MM.1S (cell line): ENCODE results near the gene SLFN12L.
"Not testable (repeated sequence)": the region's sequence is repeated elsewhere in the genome, so short reads cannot be mapped to it uniquely, and the experiment has no call there.

Experiments used
- DNase-seq: peaks from one replicate; pipeline ENCODE4 v3.0.0-alpha.2; 2015
- H2AFZ ChIP-seq: fragments of 300-600 bp; sonication (generic); 2 replicates; pipeline ENCODE4 v1.6.0; 2016; ENCODE audit warnings: antibody characterized with exemption, low read length
- H3F3A ChIP-seq: fragments of 300-600 bp; sonication (generic); 2 replicates; pipeline ENCODE4 v1.6.1; 2016; ENCODE audit warnings: mild to moderate bottlenecking, antibody characterized with exemption, low read length, moderate library complexity, mixed read lengths; ENCODE audit not compliant: insufficient read depth
- H3K27ac ChIP-seq: fragments of 300-600 bp; sonication (generic); 2 replicates; pipeline ENCODE4 v1.5.1; 2016; ENCODE audit warnings: mild to moderate bottlenecking, low read length
- H3K27me3 ChIP-seq: fragments of 300-600 bp; sonication (generic); replicated peaks from 2 replicates; pipeline ENCODE4 v1.6.0; 2016; ENCODE audit warnings: low read length; ENCODE audit not compliant: insufficient read depth
- H3K36me3 ChIP-seq: fragments of 300-600 bp; sonication (generic); replicated peaks from 2 replicates; pipeline ENCODE4 v1.6.1; 2016; ENCODE audit warnings: mild to moderate bottlenecking, low read length, mixed read lengths; ENCODE audit not compliant: insufficient read depth
- H3K4me1 ChIP-seq: fragments of 300-600 bp; sonication (generic); 2 replicates; pipeline ENCODE4 v1.6.1; 2016; ENCODE audit warnings: low read length, mixed read lengths
- H3K4me2 ChIP-seq: fragments of 300-600 bp; sonication (generic); 2 replicates; pipeline ENCODE4 v1.6.0; 2016; ENCODE audit warnings: low read depth, low read length
- H3K4me3 ChIP-seq: fragments of 300-600 bp; sonication (generic); 2 replicates; pipeline ENCODE4 v1.5.1; 2016; ENCODE audit warnings: low read length, mixed read lengths
- H3K79me2 ChIP-seq: fragments of 300-600 bp; sonication (generic); 2 replicates; pipeline ENCODE4 v1.6.1; 2016; ENCODE audit warnings: mixed run types, low read length, mixed read lengths
- H3K9ac ChIP-seq: fragments of 300-600 bp; sonication (generic); 2 replicates; pipeline ENCODE4 v1.6.1; 2016; ENCODE audit warnings: low read length, mixed read lengths
- H3K9me2 ChIP-seq: fragments of 300-600 bp; sonication (generic); replicated peaks from 2 replicates; pipeline ENCODE4 v1.6.1; 2016; ENCODE audit warnings: mild to moderate bottlenecking, low read length, mixed read lengths; ENCODE audit not compliant: insufficient read depth
- H3K9me3 ChIP-seq: fragments of 300-600 bp; sonication (generic); replicated peaks from 2 replicates; pipeline ENCODE4 v1.6.1; 2016; ENCODE audit warnings: mild to moderate bottlenecking, low read length, mixed read lengths; ENCODE audit not compliant: insufficient read depth
- H4K20me1 ChIP-seq: fragments of 300-600 bp; sonication (generic); 2 replicates; pipeline ENCODE4 v1.6.1; 2016; ENCODE audit warnings: mild to moderate bottlenecking, low read length, moderate library complexity, mixed read lengths; ENCODE audit not compliant: insufficient read depth
- CTCF ChIP-seq: fragments of 300-600 bp; sonication (generic); IDR thresholded peaks from 2 replicates; pipeline ENCODE4 v1.5.1; 2016; ENCODE audit warnings: antibody characterized with exemption, low read length, mixed read lengths
- EZH2 ChIP-seq: fragments of 300-600 bp; sonication (generic); optimal IDR thresholded peaks from 2 replicates; pipeline ENCODE3; 2017; ENCODE audit warnings: low read depth, mild to moderate bottlenecking, antibody characterized with exemption, low read length, mixed read lengths
- EZH2phosphoT487 ChIP-seq: fragments of 300-600 bp; sonication (generic); IDR thresholded peaks from 2 replicates; pipeline ENCODE4 v1.6.1; 2018; ENCODE audit warnings: antibody characterized with exemption, low read length

Gene SLFN12L

GRCh38 chr17:35566968-35567367 lies 29.5 kb upstream of the SLFN12L start:
- Histone ChIP-seq H4K20me1 (no peaks in the 10 kb centered on the region), H3K4me1 (no peaks in the 10 kb centered on the region; the same call in 1 of the 2 replicates), H3K27ac (no peak overlapping the region), H3F3A (no peaks in the 10 kb centered on the region), H3K36me3 (no peaks in the 10 kb centered on the region), H3K4me3 (no peak overlapping the region), H3K9me3 (no peaks in the 10 kb centered on the region), H3K9me2 (no peaks in the 10 kb centered on the region), H3K9ac (no peak overlapping the region), H3K27me3 (no peaks in the 10 kb centered on the region), H3K79me2 (peaks cover 29% of the 10 kb centered on the region), H2AFZ (no peak overlapping the region), H3K4me2 (no peak overlapping the region)
- TF ChIP-seq EZH2phosphoT487 = no peak
- TF ChIP-seq EZH2 = no peak
- no peak for TF ChIP-seq CTCF
- no peak for DNase-seq

GRCh38 chr17:35563181-35563580 lies 25.7 kb upstream of the SLFN12L start:
- not testable (repeated sequence) for H3K79me2 ChIP-seq, H3K4me3 ChIP-seq, H4K20me1 ChIP-seq, DNase-seq, H3F3A ChIP-seq, H3K9me3 ChIP-seq, H3K9me2 ChIP-seq, H3K4me1 ChIP-seq, H3K4me2 ChIP-seq, H3K9ac ChIP-seq, H3K27me3 ChIP-seq, H2AFZ ChIP-seq, H3K27ac ChIP-seq, H3K36me3 ChIP-seq

GRCh38 chr17:35560703-35561102 lies 23.2 kb upstream of the SLFN12L start, which contains the start of gene SLFN14:
Gene SLFN14 (minus strand): TSS chr17:35560819. CDS start chr17:35558062, 2,757 bp downstream.
- Histone ChIP-seq H3K9me2 (no peaks in the 10 kb centered on the region), H3F3A (no peaks in the 10 kb centered on the region), H3K36me3 (no peaks in the 10 kb centered on the region), H3K4me1 (no peaks in the 10 kb centered on the region), H3K4me3 (no peak within 1 kb of the TSS), H3K27ac (no peak within 1 kb of the TSS), H3K9me3 (no peaks in the 10 kb centered on the region), H3K9ac (no peak within 1 kb of the TSS), H3K4me2 (no peak within 1 kb of the TSS), H4K20me1 (no peaks in the 10 kb centered on the region), H3K79me2 (no peaks in the 10 kb centered on the region), H3K27me3 (no peaks in the 10 kb centered on the region), H2AFZ (no peak within 1 kb of the TSS)
- DNase-seq = no peak
- TF ChIP-seq EZH2 (no peak), EZH2phosphoT487 (no peak), CTCF (no peak)

- H3K4me3 ChIP-seq = no peak overlapping the region
- H3K79me2 ChIP-seq = no peaks in the 10 kb centered on the region
- H3K9ac ChIP-seq = no peak overlapping the region
- no peaks in the 10 kb centered on the region for H3K36me3 ChIP-seq
- no peak for DNase-seq
- no peak overlapping the region for H2AFZ ChIP-seq
- TF ChIP-seq EZH2phosphoT487 = no peak
- TF ChIP-seq EZH2 = no peak
- TF ChIP-seq CTCF = no peak
- H3K4me2 ChIP-seq = no peak overlapping the region
- no peak overlapping the region for H3K27ac ChIP-seq
- no peaks in the 10 kb centered on the region for H3K27me3 ChIP-seq
- H3F3A ChIP-seq = no peaks in the 10 kb centered on the region
- H3K9me3 ChIP-seq = no peaks in the 10 kb centered on the region
- no peaks in the 10 kb centered on the region for H3K9me2 ChIP-seq
- no peaks in the 10 kb centered on the region for H3K4me1 ChIP-seq
- H4K20me1 ChIP-seq = no peaks in the 10 kb centered on the region
Measured at GRCh38 chr17:35559495-35560210, 22.2 kb upstream of the SLFN12L start.
